Measurements from ENCODE around the gene QDPR.
"Not testable (repeated sequence)": the region's sequence is repeated elsewhere in the genome, so short reads cannot be mapped to it uniquely, and the experiment has no call there.

The QDPR gene

GRCh38 chr4:17511950-17512795, at the start of gene QDPR:
TSS of gene QDPR (minus strand) at chr4:17512090. CDS start at chr4:17512054, 36 bp downstream.
- peak; percentile 24 to 51 for DNase-seq (ENCODE audit: low read depth in 2 of 2, low spot score in 1 of 2)

- no peak for DNase-seq (ENCODE audit: low read depth in 2 of 2, low spot score in 1 of 2)
Observed at GRCh38 chr4:17561195-17561909, 49.5 kb upstream of the QDPR start.

- no peak for DNase-seq (ENCODE audit: low read depth in 2 of 2, low spot score in 1 of 2)
Observed at GRCh38 chr4:17560065-17560673, 48.3 kb upstream of the QDPR start.

DNA sequence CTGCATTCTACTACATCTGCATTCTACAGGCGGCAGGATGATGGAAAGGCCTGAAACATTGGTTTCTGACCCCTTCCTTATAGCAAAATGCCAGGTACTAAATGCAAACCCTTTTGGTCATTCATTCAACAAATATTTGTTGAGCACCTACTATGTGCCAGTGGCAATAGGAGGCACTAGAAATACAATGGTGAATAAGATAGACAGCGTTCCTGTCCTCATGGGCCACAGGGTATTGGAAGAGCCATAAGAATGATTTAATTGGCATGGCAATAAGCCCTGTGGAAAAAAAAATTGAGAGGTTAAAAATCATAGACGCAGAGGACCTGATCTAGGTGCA, 47.8 kb upstream of the QDPR start:
- no peak for DNase-seq (ENCODE audit: low read depth in 2 of 2, low spot score in 1 of 2)

DNA sequence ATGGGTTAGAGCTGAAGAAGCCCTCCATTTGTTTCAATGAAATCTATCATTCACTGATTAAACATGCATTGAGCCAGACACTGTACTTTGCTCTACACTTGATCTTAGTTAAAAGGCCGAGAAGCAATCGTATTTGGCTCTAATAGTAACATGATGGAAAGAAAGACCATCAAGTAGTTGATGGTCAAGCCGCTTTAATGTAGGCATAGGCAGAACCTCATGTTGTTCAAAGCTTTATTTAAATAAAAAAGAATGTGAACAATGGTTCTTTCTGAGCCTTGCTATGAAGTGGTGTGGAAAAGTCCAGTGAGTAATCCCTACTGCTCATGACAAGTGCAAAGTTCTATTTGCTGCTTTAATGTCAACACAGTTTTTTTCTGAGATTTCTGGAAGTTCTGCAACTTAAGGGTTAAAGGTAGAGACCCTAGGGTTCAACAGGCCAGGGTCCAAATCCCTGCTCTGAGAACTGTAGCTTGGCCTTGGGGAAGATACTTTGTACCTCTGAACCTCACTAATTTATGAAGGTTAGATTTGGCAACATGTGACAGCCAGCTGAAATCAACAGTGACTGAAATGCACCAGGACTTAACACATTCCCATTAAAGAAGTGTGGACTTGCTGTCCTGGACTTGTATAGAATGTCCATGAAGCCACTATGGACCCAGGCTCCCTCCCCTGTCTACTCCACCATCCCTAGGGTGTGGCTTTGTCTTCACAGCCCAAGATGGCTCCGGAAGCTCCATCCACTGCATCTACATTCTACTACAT, 47.2 kb upstream of the QDPR start:
- no peak for DNase-seq (ENCODE audit: low read depth in 2 of 2, low spot score in 1 of 2)

- DNase-seq (ENCODE audit: low read depth in 2 of 2, low spot score in 1 of 2), result no peak
Observed at GRCh38 chr4:17557880-17558279, 46.0 kb upstream of the QDPR start.

- no peak for DNase-seq (ENCODE audit: low read depth in 2 of 2, low spot score in 1 of 2)
Observed at GRCh38 chr4:17556498-17556897, 44.6 kb upstream of the QDPR start.

- DNase-seq (ENCODE audit: low read depth in 2 of 2, low spot score in 1 of 2), result no peak
Observed at GRCh38 chr4:17554568-17554967, 42.7 kb upstream of the QDPR start.

- no peak for DNase-seq (ENCODE audit: low read depth in 2 of 2, low spot score in 1 of 2)
Observed at GRCh38 chr4:17552427-17552826, 40.5 kb upstream of the QDPR start.

- DNase-seq (ENCODE audit: low read depth in 2 of 2, low spot score in 1 of 2), result no peak
Observed at GRCh38 chr4:17550549-17550948, 38.7 kb upstream of the QDPR start.

GRCh38 chr4:17546678-17547077, 34.8 kb upstream of the QDPR start:
- no peak for DNase-seq (ENCODE audit: low read depth in 2 of 2, low spot score in 1 of 2)

DNA sequence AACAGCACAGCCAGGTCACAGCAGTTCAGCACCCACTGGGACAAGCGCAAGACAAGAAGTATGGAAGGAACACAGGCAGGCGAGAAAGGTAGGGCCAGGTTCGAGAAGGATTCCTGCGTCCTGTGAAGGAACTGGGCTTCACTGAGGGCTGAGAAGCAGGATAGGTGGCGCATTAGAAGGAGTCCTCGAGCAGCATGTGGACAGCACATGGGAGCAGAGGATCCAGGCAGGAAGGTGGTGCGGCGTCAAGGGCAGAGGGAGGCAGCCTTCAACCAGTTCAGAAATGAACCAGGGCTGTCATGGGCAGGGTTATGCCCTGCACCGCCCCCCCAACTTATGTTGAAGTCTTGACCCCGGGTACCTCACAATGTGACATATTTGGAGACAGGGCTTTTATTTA, 34.3 kb upstream of the QDPR start:
- no peak for DNase-seq (ENCODE audit: low read depth in 2 of 2, low spot score in 1 of 2)

GRCh38 chr4:17545374-17546140, 33.7 kb upstream of the QDPR start:
- DNase-seq (ENCODE audit: low read depth in 2 of 2, low spot score in 1 of 2), result no peak

DNA sequence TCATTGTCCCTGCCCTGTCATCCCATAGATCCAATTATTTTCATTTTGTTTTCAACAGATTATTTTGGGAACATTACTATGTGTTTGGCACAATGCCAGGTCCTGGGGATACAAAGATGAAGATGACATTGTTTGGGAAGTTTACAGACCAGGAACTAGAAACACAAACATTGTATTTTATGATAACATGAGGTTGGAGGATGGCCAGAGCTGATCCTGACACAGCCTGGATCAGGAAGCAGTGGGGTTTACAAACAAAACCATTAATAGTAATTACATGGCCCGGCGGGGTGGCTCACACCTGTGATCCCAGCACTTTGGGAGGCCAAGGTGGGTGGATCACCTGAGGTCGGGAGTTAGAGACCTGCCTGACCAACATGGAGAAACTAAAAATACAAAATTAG, 32.9 kb upstream of the QDPR start:
- no peak for DNase-seq (ENCODE audit: low read depth in 2 of 2, low spot score in 1 of 2)

- DNase-seq (ENCODE audit: low read depth in 2 of 2, low spot score in 1 of 2), result no peak
Observed at GRCh38 chr4:17544205-17544604, 32.3 kb upstream of the QDPR start.

- DNase-seq (ENCODE audit: low read depth in 2 of 2, low spot score in 1 of 2), result not testable (repeated sequence)
Observed at GRCh38 chr4:17537060-17537459, 25.2 kb upstream of the QDPR start.

DNA sequence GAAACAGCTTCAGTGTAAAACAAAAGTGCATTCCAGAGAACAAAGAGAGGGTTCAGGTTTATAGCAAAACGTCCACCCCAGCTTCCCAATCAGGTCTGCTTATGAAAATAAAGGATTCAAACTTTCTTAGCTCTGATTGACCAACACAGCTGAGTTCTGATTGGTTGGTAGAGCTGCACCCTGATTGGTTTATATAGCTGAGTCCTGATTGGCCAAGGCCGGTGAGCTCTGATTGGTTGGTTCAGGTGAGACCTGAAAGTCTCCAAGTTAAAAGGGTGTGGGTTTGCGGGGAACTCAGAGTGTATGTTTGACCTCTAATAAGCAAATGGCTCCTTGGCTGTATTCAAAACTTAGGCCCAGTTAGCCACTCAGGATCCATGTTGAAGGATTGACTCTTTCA, 24.0 kb upstream of the QDPR start:
- DNase-seq (ENCODE audit: low read depth in 2 of 2, low spot score in 1 of 2), result no peak

- no peak for DNase-seq (ENCODE audit: low read depth in 2 of 2, low spot score in 1 of 2)
Observed at GRCh38 chr4:17535242-17535641, 23.4 kb upstream of the QDPR start.

DNA sequence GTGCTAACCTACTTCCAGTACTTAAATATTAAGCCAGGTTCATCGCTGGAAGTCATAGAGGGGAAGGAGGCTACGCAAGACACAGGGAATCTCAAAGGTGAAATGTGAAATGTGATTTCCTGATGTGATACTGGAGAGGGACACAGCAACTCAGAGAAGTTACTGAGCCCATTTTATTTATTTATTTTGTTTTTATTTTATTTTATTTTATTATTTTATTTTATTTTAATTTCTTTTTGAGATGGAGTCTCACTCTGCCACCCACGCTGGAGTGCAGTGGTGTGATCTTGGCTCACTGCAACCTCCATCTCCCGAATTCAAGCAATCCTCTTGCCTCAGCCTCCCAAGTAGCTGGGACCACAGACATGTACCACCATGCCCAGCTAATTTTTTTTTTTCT, 22.8 kb upstream of the QDPR start:
- DNase-seq (ENCODE audit: low read depth in 2 of 2, low spot score in 1 of 2), result no peak

DNA sequence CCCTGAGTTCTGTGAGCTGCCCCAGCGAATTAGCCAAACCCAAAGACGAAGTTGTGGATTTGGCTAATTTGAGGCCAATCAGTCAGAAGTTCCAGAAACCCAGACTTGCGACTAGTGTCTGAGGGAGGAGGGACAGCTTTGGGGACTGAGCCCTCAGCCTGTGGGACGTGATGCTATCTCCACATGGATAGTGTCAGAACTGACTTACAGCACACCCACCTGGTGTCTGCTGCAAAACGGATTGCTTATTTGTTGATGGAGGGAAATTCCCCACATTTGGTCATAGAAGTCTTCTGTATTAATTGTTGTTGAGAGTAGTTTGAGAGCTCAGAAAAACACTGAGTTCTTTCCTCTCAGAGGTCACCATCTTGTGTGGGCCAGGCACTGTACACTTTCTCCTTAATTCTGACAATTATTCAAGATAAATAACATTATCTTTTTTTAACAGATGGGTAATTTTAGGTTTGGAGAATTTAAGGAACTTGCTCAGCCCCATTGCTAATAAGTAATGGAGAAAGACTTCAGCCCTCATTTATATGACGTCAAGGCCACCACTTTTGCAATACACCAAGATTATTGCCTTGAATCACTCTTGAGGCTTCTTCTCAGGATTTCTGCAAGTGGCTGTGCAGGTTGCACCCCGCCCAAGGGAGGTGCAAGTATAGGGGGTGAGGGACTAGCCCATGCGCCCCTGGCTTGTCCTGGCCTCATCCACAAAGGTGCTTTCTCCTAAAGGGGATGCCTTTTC, 19.8 kb upstream of the QDPR start:
- DNase-seq (ENCODE audit: low read depth in 2 of 2, low spot score in 1 of 2), result no peak

Measured in stimulated activated CD8-positive, alpha-beta memory T cell treated with anti-CD3 and anti-CD28 coated beads, Interleukin-4, amount 100 ng/mL, for 4 hours (primary cell).